Right kidney (tissue), 1 donor: ENCODE results near the gene C9orf153.
A peak's percentile ranks its signal among the peaks of the same experiment; 100 is the strongest.
"Not testable (repeated sequence)": the region's sequence is repeated elsewhere in the genome, so short reads cannot be mapped to it uniquely, and the experiment has no call there.

Source experiments
- DNase-seq: peaks from one replicate; pipeline ENCODE4 v3.0.0-alpha.2; 2016

Gene C9orf153

GRCh38 chr9:86263876-86264275, 4.4 kb upstream of the C9orf153 start:
- DNase-seq = no peak

- DNase-seq = no peak
Observed at GRCh38 chr9:86262492-86262891, 3.0 kb upstream of the C9orf153 start.

GRCh38 chr9:86257391-86257790, 2.1 kb downstream of the C9orf153 start:
- no peak for DNase-seq

GRCh38 chr9:86256653-86257052, 2.8 kb downstream of the C9orf153 start:
- no peak for DNase-seq

- no peak for DNase-seq
Observed at GRCh38 chr9:86253577-86253976, 5.9 kb downstream of the C9orf153 start.

- no peak for DNase-seq
Observed at GRCh38 chr9:86252870-86253269, 6.6 kb downstream of the C9orf153 start.

GRCh38 chr9:86250123-86250522, 9.3 kb downstream of the C9orf153 start:
- no peak for DNase-seq

- no peak for DNase-seq
Observed at GRCh38 chr9:86248746-86249145, 10.7 kb downstream of the C9orf153 start.

GRCh38 chr9:86246752-86247161, 12.7 kb downstream of the C9orf153 start:
- DNase-seq = no peak

- peak; percentile 4 for DNase-seq
Observed at GRCh38 chr9:86242071-86242470, 17.4 kb downstream of the C9orf153 start.

- DNase-seq = no peak
Observed at GRCh38 chr9:86241216-86241615, 18.2 kb downstream of the C9orf153 start.

- no peak for DNase-seq
Observed at GRCh38 chr9:86238861-86239770, 20.3 kb downstream of the C9orf153 start.

GRCh38 chr9:86230858-86231257, 28.6 kb downstream of the C9orf153 start:
- no peak for DNase-seq

- no peak for DNase-seq
Observed at GRCh38 chr9:86222667-86223066, 36.8 kb downstream of the C9orf153 start.

- DNase-seq = no peak
Observed at GRCh38 chr9:86219606-86220005, 39.9 kb downstream of the C9orf153 start.

- no peak for DNase-seq
Observed at GRCh38 chr9:86217076-86217755, 42.2 kb downstream of the C9orf153 start.

- no peak for DNase-seq
Observed at GRCh38 chr9:86207193-86207592, 52.3 kb downstream of the C9orf153 start.

- DNase-seq = peak; percentile 10
Observed at GRCh38 chr9:86202338-86202882, 57.0 kb downstream of the C9orf153 start.

- peak; percentile 12 for DNase-seq
Observed at GRCh38 chr9:86201474-86202337, 57.8 kb downstream of the C9orf153 start.

GRCh38 chr9:86200599-86201162, 58.8 kb downstream of the C9orf153 start:
- no peak for DNase-seq

- no peak for DNase-seq
Observed at GRCh38 chr9:86193088-86193487, 66.4 kb downstream of the C9orf153 start.

GRCh38 chr9:86190700-86191099, 68.8 kb downstream of the C9orf153 start:
- not testable (repeated sequence) for DNase-seq
